Measurements from ENCODE around the gene MAGED2. TPM values are rescaled to one million over a fixed set of nuclear protein-coding genes. Genes with fewer than 3 reads are reported as not detected.
A peak's percentile ranks its signal among the peaks of the same experiment; 100 is the strongest.
"Not testable (repeated sequence)": the region's sequence is repeated elsewhere in the genome, so short reads cannot be mapped to it uniquely, and the experiment has no call there.

The MAGED2 gene, protein sequence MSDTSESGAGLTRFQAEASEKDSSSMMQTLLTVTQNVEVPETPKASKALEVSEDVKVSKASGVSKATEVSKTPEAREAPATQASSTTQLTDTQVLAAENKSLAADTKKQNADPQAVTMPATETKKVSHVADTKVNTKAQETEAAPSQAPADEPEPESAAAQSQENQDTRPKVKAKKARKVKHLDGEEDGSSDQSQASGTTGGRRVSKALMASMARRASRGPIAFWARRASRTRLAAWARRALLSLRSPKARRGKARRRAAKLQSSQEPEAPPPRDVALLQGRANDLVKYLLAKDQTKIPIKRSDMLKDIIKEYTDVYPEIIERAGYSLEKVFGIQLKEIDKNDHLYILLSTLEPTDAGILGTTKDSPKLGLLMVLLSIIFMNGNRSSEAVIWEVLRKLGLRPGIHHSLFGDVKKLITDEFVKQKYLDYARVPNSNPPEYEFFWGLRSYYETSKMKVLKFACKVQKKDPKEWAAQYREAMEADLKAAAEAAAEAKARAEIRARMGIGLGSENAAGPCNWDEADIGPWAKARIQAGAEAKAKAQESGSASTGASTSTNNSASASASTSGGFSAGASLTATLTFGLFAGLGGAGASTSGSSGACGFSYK
- 100 to 1,000 TPM; 108 to 681 (median 164) TPM for total RNA-seq

DNA sequence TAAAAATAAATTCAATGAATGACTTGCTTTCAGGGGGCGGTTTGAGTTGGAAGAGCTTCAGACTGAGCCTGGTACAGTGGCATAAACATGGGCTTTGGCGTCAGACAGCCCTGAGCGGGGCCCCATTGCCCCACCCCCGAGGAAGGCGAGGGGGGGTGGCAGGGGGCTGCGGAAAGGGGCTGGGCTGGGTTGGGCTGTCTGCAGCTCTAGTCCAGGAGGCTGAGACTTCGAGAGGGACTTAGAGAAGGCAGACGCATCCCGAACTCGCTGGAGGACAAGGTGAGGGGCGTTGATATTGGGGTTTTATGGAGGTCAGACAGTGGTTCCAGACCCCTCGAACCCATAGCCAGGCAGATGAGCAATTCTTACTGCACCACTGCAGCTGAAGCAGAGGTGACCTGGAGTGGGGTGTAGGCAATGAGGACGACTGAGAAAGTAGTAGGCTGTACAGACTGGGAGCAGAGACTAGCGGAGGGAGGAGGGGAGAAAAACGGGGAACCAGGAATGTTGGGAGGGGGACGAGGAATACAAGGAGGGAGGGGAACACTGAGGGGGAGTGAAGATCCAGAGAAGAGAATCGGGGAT is at the start of gene MAGED2:
TSS of gene MAGED2 (plus strand) at position 222 of the 585 bp plus-strand sequence. CDS start 1,587 bp downstream, outside the sequence.
- DNase-seq: peak; percentile 34 to 43
- TF ChIP-seq POLR2A (IDR thresholded peaks at IDR 0.05): peak in 1 of 2 donors; percentile 19
- TF ChIP-seq, protein P1, sequence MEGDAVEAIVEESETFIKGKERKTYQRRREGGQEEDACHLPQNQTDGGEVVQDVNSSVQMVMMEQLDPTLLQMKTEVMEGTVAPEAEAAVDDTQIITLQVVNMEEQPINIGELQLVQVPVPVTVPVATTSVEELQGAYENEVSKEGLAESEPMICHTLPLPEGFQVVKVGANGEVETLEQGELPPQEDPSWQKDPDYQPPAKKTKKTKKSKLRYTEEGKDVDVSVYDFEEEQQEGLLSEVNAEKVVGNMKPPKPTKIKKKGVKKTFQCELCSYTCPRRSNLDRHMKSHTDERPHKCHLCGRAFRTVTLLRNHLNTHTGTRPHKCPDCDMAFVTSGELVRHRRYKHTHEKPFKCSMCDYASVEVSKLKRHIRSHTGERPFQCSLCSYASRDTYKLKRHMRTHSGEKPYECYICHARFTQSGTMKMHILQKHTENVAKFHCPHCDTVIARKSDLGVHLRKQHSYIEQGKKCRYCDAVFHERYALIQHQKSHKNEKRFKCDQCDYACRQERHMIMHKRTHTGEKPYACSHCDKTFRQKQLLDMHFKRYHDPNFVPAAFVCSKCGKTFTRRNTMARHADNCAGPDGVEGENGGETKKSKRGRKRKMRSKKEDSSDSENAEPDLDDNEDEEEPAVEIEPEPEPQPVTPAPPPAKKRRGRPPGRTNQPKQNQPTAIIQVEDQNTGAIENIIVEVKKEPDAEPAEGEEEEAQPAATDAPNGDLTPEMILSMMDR (IDR thresholded peaks at IDR 0.05): no peak
- H3K27me3 ChIP-seq: no peaks in the 10 kb centered on the region
- no peaks in the 10 kb centered on the region for H3K4me1 ChIP-seq
- peak within 1 kb of the TSS; percentile 67 to 74 for H3K4me3 ChIP-seq
- no peaks in the 10 kb centered on the region for H3K9me3 ChIP-seq
- H3K36me3 ChIP-seq: no peaks in the 10 kb centered on the region
- intact Hi-C loops (cut with DNase I; ENCODE audit: low total_unique reads): no loop called here
- peak within 1 kb of the TSS; percentile 90 to 96 for H3K27ac ChIP-seq

DNA sequence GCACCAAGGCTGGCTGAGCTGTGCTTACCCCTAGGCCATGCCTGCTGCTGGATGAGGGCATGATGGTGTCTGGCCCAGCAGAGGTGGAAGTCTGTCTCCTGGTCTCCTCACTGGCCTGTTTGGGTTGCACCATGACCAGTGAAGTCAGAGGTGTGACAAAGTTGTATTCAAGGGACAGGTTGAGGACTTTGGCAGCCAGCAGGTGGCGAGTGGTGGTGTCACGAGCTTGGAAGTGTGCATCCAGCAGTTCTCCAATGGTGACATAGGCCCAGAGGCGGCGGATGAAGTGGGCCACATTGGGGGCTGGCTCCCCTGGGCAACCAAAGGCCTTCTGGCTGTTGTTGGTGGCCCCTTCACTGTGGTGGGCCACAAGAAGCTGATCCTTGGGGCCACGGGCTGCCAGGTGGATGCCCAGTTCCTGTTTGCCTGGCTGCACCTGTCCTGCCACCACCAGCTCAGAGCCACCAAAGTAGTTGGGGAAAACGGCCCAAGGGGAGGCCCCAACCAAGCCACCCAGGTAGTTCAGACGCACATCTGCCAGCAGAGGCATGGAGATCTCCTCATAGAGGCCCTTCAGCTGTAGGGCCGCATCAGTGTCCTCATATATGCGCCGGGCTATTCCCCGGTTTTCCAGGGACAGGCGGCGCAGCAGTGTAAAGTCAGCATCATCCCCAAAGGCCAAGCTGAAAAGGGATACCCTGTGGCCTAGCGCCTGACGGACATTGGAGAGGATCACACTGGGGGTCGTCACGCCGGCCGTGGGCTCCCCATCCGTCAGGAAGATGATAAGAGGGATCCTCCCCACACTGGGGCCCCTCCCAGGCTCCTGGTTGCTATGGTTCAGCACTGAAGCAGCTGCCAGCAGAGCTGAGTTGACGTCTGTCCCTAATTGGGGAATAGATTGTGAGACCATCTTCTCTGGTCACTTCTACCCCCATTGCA is 49.2 kb upstream of the MAGED2 start:
- intact Hi-C loops (cut with DNase I; ENCODE audit: low total_unique reads): no loop called here
- Histone ChIP-seq H3K27ac (no peak overlapping the region), H3K4me3 (no peak overlapping the region), H3K4me1 (no peaks in the 10 kb centered on the region), H3K27me3 (no peaks in the 10 kb centered on the region), H3K36me3 (no peaks in the 10 kb centered on the region), H3K9me3 (no peaks in the 10 kb centered on the region)
- TF ChIP-seq, protein P1 (IDR thresholded peaks at IDR 0.05): no peak
- no peak for TF ChIP-seq POLR2A (IDR thresholded peaks at IDR 0.05)
- no peak for DNase-seq

DNA sequence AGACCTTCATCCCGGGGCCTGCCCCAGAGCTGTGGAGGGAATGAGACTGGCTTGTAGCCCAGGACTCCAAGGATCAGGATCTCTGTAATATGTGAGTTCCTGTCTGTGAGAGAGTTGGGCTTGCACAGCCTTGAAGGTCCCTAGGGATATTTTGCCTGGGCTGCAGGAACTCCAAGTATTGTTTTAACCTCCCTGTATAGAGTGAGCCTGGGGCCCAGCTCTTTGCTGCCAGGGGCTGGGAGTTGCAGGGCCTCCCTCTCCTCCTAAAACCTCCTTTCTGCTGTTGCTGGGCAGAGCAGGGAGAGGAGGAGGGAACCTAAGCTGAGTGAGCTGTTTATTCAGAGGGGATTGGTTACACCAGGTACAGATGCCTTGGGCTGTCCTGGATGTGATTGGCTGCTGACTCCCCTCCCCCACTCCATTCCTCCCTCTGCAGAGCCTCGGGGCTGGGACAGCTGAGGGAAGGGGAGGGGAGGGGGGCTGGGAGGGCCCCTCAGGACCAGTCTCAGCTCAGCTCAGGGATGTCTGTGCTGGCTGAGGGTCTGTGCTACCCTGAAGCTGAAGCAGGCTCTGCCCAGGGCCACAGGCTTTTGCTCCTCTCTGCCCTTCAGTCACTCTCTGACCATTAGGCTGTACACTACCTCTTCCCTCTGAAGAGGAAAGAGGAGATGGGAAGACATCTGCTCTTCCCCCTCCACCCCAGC is 33.0 kb upstream of the MAGED2 start:
- H3K27ac ChIP-seq; H3K27me3 ChIP-seq; H3K4me3 ChIP-seq; DNase-seq; H3K36me3 ChIP-seq; H3K9me3 ChIP-seq; H3K4me1 ChIP-seq; intact Hi-C loops (cut with DNase I; ENCODE audit: low total_unique reads): not testable (repeated sequence)

DNA sequence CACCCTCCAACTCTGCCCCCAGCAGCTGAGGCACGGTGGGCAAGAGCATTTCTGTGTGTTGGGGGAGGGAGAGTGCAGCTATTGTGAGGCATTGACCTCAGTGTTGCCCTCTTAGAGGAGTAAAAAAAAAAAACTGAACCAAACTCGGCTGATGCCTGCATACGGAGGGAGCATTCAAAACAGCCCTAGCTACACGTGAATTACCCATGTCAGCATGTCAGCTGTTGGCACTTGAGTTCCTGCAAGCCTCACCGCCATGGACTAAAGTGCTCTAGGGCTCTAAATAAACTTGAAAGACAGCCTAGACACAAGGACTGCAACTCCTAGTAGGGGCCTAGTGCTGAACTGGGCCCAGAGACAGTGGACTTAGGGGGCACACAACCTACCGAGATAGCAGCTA is 31.5 kb upstream of the MAGED2 start:
- no peak for TF ChIP-seq POLR2A (IDR thresholded peaks at IDR 0.05)
- TF ChIP-seq, protein P1 (IDR thresholded peaks at IDR 0.05): no peak
- Histone ChIP-seq H3K36me3 (no peaks in the 10 kb centered on the region), H3K4me1 (no peaks in the 10 kb centered on the region), H3K27ac (no peak overlapping the region), H3K27me3 (peaks cover 0 to 3% of the 10 kb centered on the region in 2 donors), H3K9me3 (no peaks in the 10 kb centered on the region), H3K4me3 (no peak overlapping the region)
- no peak for DNase-seq
- intact Hi-C loops (cut with DNase I; ENCODE audit: low total_unique reads): no loop called here
